ENCODE measurements around the gene ADORA2B. TPM values are rescaled to one million over a fixed set of nuclear protein-coding genes. Genes with fewer than 3 reads are reported as not detected.
"Not testable (repeated sequence)": the region's sequence is repeated elsewhere in the genome, so short reads cannot be mapped to it uniquely, and the experiment has no call there.

ADORA2B gene
- total and polyA plus RNA-seq, 12 donors: 0.18 to 2.0 (median 0.64) TPM

- ATAC-seq (no peak), DNase-seq (no peak)
- TF ChIP-seq CTCF (IDR thresholded peaks at IDR 0.05): no peak
- intact Hi-C loops (cut with DNase I): no loop called here
- Histone ChIP-seq H3K36me3 (peaks cover 0 to 56% (median 18%) of the 10 kb centered on the region in 9 donors), H3K9me3 (no peaks in the 10 kb centered on the region), H3K4me3 (no peak overlapping the region), H3K27ac (no peak overlapping the region), H3K27me3 (no peaks in the 10 kb centered on the region), H3K4me1 (no peaks in the 10 kb centered on the region)
- WGBS, 2 donors: 85 to 88% methylated on average over 6 of the region's 6 CpGs
These were observed 28.9 kb downstream of the ADORA2B start for GRCh38 chr17:15973834-15974233.

GRCh38 chr17:15977894-15978293 lies 33.0 kb downstream of the ADORA2B start:
- intact Hi-C loops (cut with DNase I): no loop called here
- ATAC-seq (no peak), DNase-seq (no peak)
- TF ChIP-seq CTCF (IDR thresholded peaks at IDR 0.05): no peak
- WGBS, 2 donors: 96 to 98% methylated on average over 2 of the region's 2 CpGs
- Histone ChIP-seq H3K27ac (no peak overlapping the region), H3K4me3 (no peak overlapping the region), H3K36me3 (peaks cover 0 to 86% (median 36%) of the 10 kb centered on the region in 9 donors), H3K27me3 (no peaks in the 10 kb centered on the region), H3K4me1 (peaks cover 0 to 6% (median 0%) of the 10 kb centered on the region in 9 donors), H3K9me3 (no peaks in the 10 kb centered on the region)

GRCh38 chr17:15978606-15979005 lies 33.7 kb downstream of the ADORA2B start:
- WGBS, 2 donors: 91 to 92% methylated on average over 1 of the region's 1 CpG
- no peak for DNase-seq

GRCh38 chr17:15979013-15979412 lies 34.1 kb downstream of the ADORA2B start:
- H3K4me3 ChIP-seq; H3K27me3 ChIP-seq; H3K4me1 ChIP-seq; H3K27ac ChIP-seq; DNase-seq; H3K9me3 ChIP-seq; ATAC-seq; intact Hi-C loops (cut with DNase I): not testable (repeated sequence)
- 51 to 56% methylated on average over 2 of the region's 4 CpGs for WGBS, 2 donors
- H3K36me3 ChIP-seq: peaks cover 0 to 89% (median 36%) of the 10 kb centered on the region in 9 donors

More at GRCh38 chr17:15978606-15979005, 33.7 kb downstream of the ADORA2B start:
- H3K27ac ChIP-seq: no peak overlapping the region
- intact Hi-C loops (cut with DNase I): no loop called here
- no peak for ATAC-seq
- H3K9me3 ChIP-seq: no peaks in the 10 kb centered on the region
- H3K4me1 ChIP-seq: peaks cover 0 to 6% (median 0%) of the 10 kb centered on the region in 9 donors
- no peak overlapping the region for H3K4me3 ChIP-seq
- no peaks in the 10 kb centered on the region for H3K27me3 ChIP-seq
- peaks cover 0 to 87% (median 36%) of the 10 kb centered on the region in 9 donors for H3K36me3 ChIP-seq
- TF ChIP-seq CTCF (IDR thresholded peaks at IDR 0.05): no peak

- no peak for ATAC-seq
- no peak for DNase-seq
- H3K9me3 ChIP-seq: no peaks in the 10 kb centered on the region
- H3K4me3 ChIP-seq: no peak overlapping the region
- H3K4me1 ChIP-seq: peaks cover 0 to 6% (median 0%) of the 10 kb centered on the region in 9 donors
- no peak overlapping the region for H3K27ac ChIP-seq
- intact Hi-C loops (cut with DNase I): no loop called here
- WGBS, 2 donors: 64 to 69% methylated on average over 2 of the region's 2 CpGs
- peaks cover 0 to 90% (median 57%) of the 10 kb centered on the region in 9 donors for H3K36me3 ChIP-seq
- no peak for TF ChIP-seq CTCF (IDR thresholded peaks at IDR 0.05)
- H3K27me3 ChIP-seq: no peaks in the 10 kb centered on the region
These were observed 36.3 kb downstream of the ADORA2B start for GRCh38 chr17:15981208-15981607.

Data from heart right ventricle (tissue), 16 donors.